ENCODE results near the gene CCL21. TPM values are rescaled to one million over a fixed set of nuclear protein-coding genes. Genes with fewer than 3 reads are reported as not detected.
A peak's percentile ranks its signal among the peaks of the same experiment; 100 is the strongest.
"Not testable (repeated sequence)": the region's sequence is repeated elsewhere in the genome, so short reads cannot be mapped to it uniquely, and the experiment has no call there.

Gene CCL21
- 18.5 TPM for total RNA-seq

GRCh38 chr9:34710023-34710422, at the start of gene CCL21:
Gene CCL21 (minus strand): TSS chr9:34710136. CDS start chr9:34710066, 70 bp downstream.
- ATAC-seq = no peak

- no peak for ATAC-seq
Measured at GRCh38 chr9:34759432-34760134, 49.6 kb upstream of the CCL21 start.

GRCh38 chr9:34750320-34750719, 40.4 kb upstream of the CCL21 start:
- ATAC-seq = not testable (repeated sequence)

GRCh38 chr9:34746526-34746925, 36.6 kb upstream of the CCL21 start:
- ATAC-seq = no peak

GRCh38 chr9:34744295-34745221, 34.6 kb upstream of the CCL21 start:
- peak; percentile 99 for ATAC-seq

GRCh38 chr9:34742710-34743109, 32.8 kb upstream of the CCL21 start:
- ATAC-seq = no peak

GRCh38 chr9:34741628-34742027, 31.7 kb upstream of the CCL21 start:
- ATAC-seq = no peak

- ATAC-seq = not testable (repeated sequence)
Measured at GRCh38 chr9:34740176-34740575, 30.2 kb upstream of the CCL21 start.

- no peak for ATAC-seq
Measured at GRCh38 chr9:34737677-34738260, 27.8 kb upstream of the CCL21 start.

- no peak for ATAC-seq
Measured at GRCh38 chr9:34734720-34735119, 24.8 kb upstream of the CCL21 start.

GRCh38 chr9:34732886-34733285, 22.9 kb upstream of the CCL21 start:
- no peak for ATAC-seq

GRCh38 chr9:34732478-34732877, 22.5 kb upstream of the CCL21 start:
- ATAC-seq = no peak

- ATAC-seq = no peak
Measured at GRCh38 chr9:34723141-34723540, 13.2 kb upstream of the CCL21 start.

- ATAC-seq = not testable (repeated sequence)
Measured at GRCh38 chr9:34719769-34720025, 9.8 kb upstream of the CCL21 start.

GRCh38 chr9:34719021-34719768, 9.3 kb upstream of the CCL21 start:
- ATAC-seq = peak; percentile 14

- ATAC-seq = no peak
Measured at GRCh38 chr9:34717996-34718614, 8.2 kb upstream of the CCL21 start.

- ATAC-seq = no peak
Measured at GRCh38 chr9:34716711-34717110, 6.8 kb upstream of the CCL21 start.

- ATAC-seq = peak; percentile 14
Measured at GRCh38 chr9:34715639-34716215, 5.8 kb upstream of the CCL21 start.

- no peak for ATAC-seq
Measured at GRCh38 chr9:34714007-34714406, 4.1 kb upstream of the CCL21 start.

- no peak for ATAC-seq
Measured at GRCh38 chr9:34712140-34712539, 2.2 kb upstream of the CCL21 start.

- no peak for ATAC-seq
Measured at GRCh38 chr9:34709196-34709978, 549 bp downstream of the CCL21 start.
